Neuronal stem cell (in vitro differentiated cells): ENCODE measurements around the gene KCTD10.

Source experiments
- DNase-seq: peaks from one replicate; pipeline ENCODE4 v3.0.0-alpha.2; 2013; ENCODE audit warnings: low spot score
- H2AFZ ChIP-seq: one replicate; pipeline ENCODE4 v1.6.1; 2013; ENCODE audit warnings: mild to moderate bottlenecking, low read length, inconsistent platforms
- H2AK5ac ChIP-seq: 2 replicates; pipeline ENCODE4 v1.6.1; 2013; ENCODE audit warnings: low read depth, mild to moderate bottlenecking, inconsistent platforms, low read length, moderate library complexity, mixed read lengths
- H2BK120ac ChIP-seq: 2 replicates; pipeline ENCODE4 v1.6.1; 2013; ENCODE audit warnings: low read depth, mild to moderate bottlenecking, inconsistent platforms, low read length, moderate library complexity, mixed read lengths
- H2BK12ac ChIP-seq: one replicate; pipeline ENCODE4 v1.6.1; 2013; ENCODE audit warnings: low read length, inconsistent platforms
- H2BK15ac ChIP-seq: 2 replicates; pipeline ENCODE4 v1.6.1; 2013; ENCODE audit warnings: mild to moderate bottlenecking, low read length, inconsistent platforms, mixed read lengths
- H2BK5ac ChIP-seq: one replicate; pipeline ENCODE4 v1.6.1; 2013; ENCODE audit warnings: inconsistent platforms, mild to moderate bottlenecking, low read length, moderate library complexity
- H3K14ac ChIP-seq: one replicate; pipeline ENCODE4 v1.6.1; 2013; ENCODE audit warnings: low read length, inconsistent platforms
- H3K18ac ChIP-seq: 2 replicates; pipeline ENCODE4 v1.6.1; 2013; ENCODE audit warnings: low read length, inconsistent platforms
- H3K23ac ChIP-seq: 2 replicates; pipeline ENCODE4 v1.6.1; 2013; ENCODE audit warnings: low read depth, mild to moderate bottlenecking, mixed read lengths, low read length, inconsistent platforms; ENCODE audit not compliant: poor library complexity
- H3K27ac ChIP-seq: replicated peaks from 3 replicates; pipeline ENCODE4 v1.5.1; 2013; ENCODE audit warnings: low read length, inconsistent platforms
- H3K27me3 ChIP-seq, 3 experiments: 2 replicates each; pipeline ENCODE4 v1.6.1; 2013; ENCODE audit warnings: low read length in 3 of 3, mild to moderate bottlenecking in 2 of 3, inconsistent platforms in 1 of 3, low read depth in 1 of 3, mixed read lengths in 1 of 3, moderate library complexity in 1 of 3; ENCODE audit not compliant: control insufficient read depth in 3 of 3, insufficient read depth in 3 of 3
- H3K36me3 ChIP-seq, 2 donors: replicated peaks in 1 of 2; 2 replicates each; pipeline ENCODE4 v1.6.1; 2013; ENCODE audit warnings: low read length in 2 of 2; ENCODE audit not compliant: control insufficient read depth in 2 of 2, insufficient read depth in 2 of 2
- H3K4ac ChIP-seq: 2 replicates; pipeline ENCODE4 v1.6.1; 2013; ENCODE audit warnings: inconsistent platforms, mild to moderate bottlenecking, low read length, moderate library complexity
- H3K4me1 ChIP-seq, 2 donors: 1 replicate in 1 of 2; 2 replicates in 1 of 2; pipeline ENCODE4 v1.6.1; 2013; ENCODE audit warnings: low read length in 2 of 2, low read depth in 1 of 2; ENCODE audit not compliant: control insufficient read depth in 2 of 2, insufficient read depth in 1 of 2
- H3K4me2 ChIP-seq: one replicate; pipeline ENCODE4 v1.6.1; 2013; ENCODE audit warnings: mild to moderate bottlenecking, low read length, inconsistent platforms; ENCODE audit not compliant: insufficient read depth, poor library complexity, severe bottlenecking
- H3K4me3 ChIP-seq, 2 donors: 2 replicates each; pipeline ENCODE4 v1.5.1; 2013; ENCODE audit warnings: low read length in 2 of 2, mild to moderate bottlenecking in 2 of 2, inconsistent platforms in 1 of 2, moderate library complexity in 1 of 2
- H3K79me1 ChIP-seq: one replicate; pipeline ENCODE4 v1.6.1; 2013; ENCODE audit warnings: low read depth, mild to moderate bottlenecking, inconsistent platforms, low read length, moderate library complexity
- H3K9ac ChIP-seq: one replicate; pipeline ENCODE4 v1.6.1; 2013; ENCODE audit warnings: mild to moderate bottlenecking, low read depth, low read length, inconsistent platforms; ENCODE audit not compliant: poor library complexity
- H3K9me3 ChIP-seq, 2 donors: replicated peaks in 1 of 2; 2 replicates each; pipeline versions ENCODE3 to v1.6.1; 2013; ENCODE audit warnings: low read length in 2 of 2, mild to moderate bottlenecking in 2 of 2, inconsistent platforms in 1 of 2, low read depth in 1 of 2, mixed read lengths in 1 of 2, moderate library complexity in 1 of 2; ENCODE audit not compliant: control insufficient read depth in 2 of 2, insufficient read depth in 1 of 2
- H4K8ac ChIP-seq: one replicate; pipeline ENCODE4 v1.6.1; 2013; ENCODE audit warnings: low read depth, mild to moderate bottlenecking, inconsistent platforms, low read length, moderate library complexity
- H4K91ac ChIP-seq: one replicate; pipeline ENCODE4 v1.6.1; 2013; ENCODE audit warnings: low read length, low read depth, mild to moderate bottlenecking, inconsistent platforms; ENCODE audit not compliant: poor library complexity
- WGBS, 2 donors: extraction: QIAGEN DNeasy Blood & Tissue Kit; methylation state at CpG; one replicate each; pipeline ENCODE4 v1.1.7; 2013; ENCODE audit warnings: missing lambda C conversion rate in 2 of 2, mixed read lengths in 1 of 2; ENCODE audit not compliant: insufficient read length in 2 of 2, insufficient replicate concordance in 1 of 2; ENCODE audit errors: extremely low coverage in 2 of 2; 5-methylcytosine and 5-hydroxymethylcytosine counted together

KCTD10 gene

GRCh38 chr12:109461846-109462756, 15.0 kb downstream of the KCTD10 start:
- H2BK5ac ChIP-seq, result no peak overlapping the region
- no peak overlapping the region for H2AFZ ChIP-seq
- no peak overlapping the region for H3K18ac ChIP-seq
- no peak overlapping the region for H2BK120ac ChIP-seq
- no peak overlapping the region for H3K23ac ChIP-seq
- DNase-seq, result no peak
- H4K8ac ChIP-seq, result no peak overlapping the region
- H3K4ac ChIP-seq, result no peak overlapping the region
- H3K27me3 ChIP-seq, result no peaks in the 10 kb centered on the region
- H2BK12ac ChIP-seq, result no peak overlapping the region
- no peak overlapping the region for H3K14ac ChIP-seq
- H3K4me3 ChIP-seq, result no peak overlapping the region
- H4K91ac ChIP-seq, result no peak overlapping the region
- peaks cover 4 to 66% of the 10 kb centered on the region in 2 donors for H3K36me3 ChIP-seq
- H3K9ac ChIP-seq, result no peak overlapping the region
- H3K4me2 ChIP-seq, result no peak overlapping the region
- H3K79me1 ChIP-seq, result peaks cover 9% of the 10 kb centered on the region
- no peak overlapping the region for H3K27ac ChIP-seq
- H2BK15ac ChIP-seq, result no peak overlapping the region
- H3K4me1 ChIP-seq, result peaks cover 37 to 82% of the 10 kb centered on the region in 2 donors
- no peak overlapping the region for H2AK5ac ChIP-seq
- WGBS, 2 donors, result no CpG with 5 or more reads among the region's 13 CpGs
- H3K9me3 ChIP-seq, result no peaks in the 10 kb centered on the region

- H2BK5ac ChIP-seq, result no peak overlapping the region
- H3K79me1 ChIP-seq, result peaks cover 7% of the 10 kb centered on the region
- no peak overlapping the region for H3K27ac ChIP-seq
- H3K4me2 ChIP-seq, result no peak overlapping the region
- H4K91ac ChIP-seq, result no peak overlapping the region
- H3K27me3 ChIP-seq, result no peaks in the 10 kb centered on the region
- no peak overlapping the region for H3K9ac ChIP-seq
- no peak overlapping the region for H2AFZ ChIP-seq
- H4K8ac ChIP-seq, result no peak overlapping the region
- no peak overlapping the region for H3K4me3 ChIP-seq
- no peak overlapping the region for H2AK5ac ChIP-seq
- H3K23ac ChIP-seq, result no peak overlapping the region
- H2BK15ac ChIP-seq, result no peak overlapping the region
- no peak for DNase-seq
- no peaks in the 10 kb centered on the region for H3K9me3 ChIP-seq
- no peak overlapping the region for H2BK120ac ChIP-seq
- H2BK12ac ChIP-seq, result no peak overlapping the region
- H3K18ac ChIP-seq, result no peak overlapping the region
- no peak overlapping the region for H3K4ac ChIP-seq
- peaks cover 3 to 66% of the 10 kb centered on the region in 2 donors for H3K36me3 ChIP-seq
- WGBS, 2 donors, result no CpG with 5 or more reads among the region's 8 CpGs
- H3K14ac ChIP-seq, result no peak overlapping the region
- H3K4me1 ChIP-seq, result peaks cover 37 to 81% of the 10 kb centered on the region in 2 donors
These were observed 15.9 kb downstream of the KCTD10 start for GRCh38 chr12:109461049-109461845.

GRCh38 chr12:109460538-109460937, 16.6 kb downstream of the KCTD10 start:
- peaks cover 9 to 66% of the 10 kb centered on the region in 2 donors for H3K36me3 ChIP-seq
- WGBS, 2 donors, result no CpG with 5 or more reads among the region's 13 CpGs
- peaks cover 37 to 78% of the 10 kb centered on the region in 2 donors for H3K4me1 ChIP-seq

GRCh38 chr12:109459247-109459646, 17.9 kb downstream of the KCTD10 start:
- Histone ChIP-seq H4K8ac (no peak overlapping the region), H3K9ac (no peak overlapping the region), H2BK15ac (no peak overlapping the region), H2AFZ (no peak overlapping the region), H2BK120ac (no peak overlapping the region), H2BK12ac (no peak overlapping the region), H2BK5ac (no peak overlapping the region), H3K18ac (no peak overlapping the region), H3K79me1 (peaks cover 5% of the 10 kb centered on the region), H3K9me3 (no peaks in the 10 kb centered on the region), H4K91ac (no peak overlapping the region), H2AK5ac (no peak overlapping the region), H3K4me1 (peaks cover 37 to 68% of the 10 kb centered on the region in 2 donors), H3K4me3 (no peak overlapping the region), H3K4ac (no peak overlapping the region), H3K27ac (no peak overlapping the region), H3K4me2 (no peak overlapping the region), H3K14ac (no peak overlapping the region), H3K23ac (no peak overlapping the region), H3K36me3 (peaks cover 13 to 67% of the 10 kb centered on the region in 2 donors), H3K27me3 (no peaks in the 10 kb centered on the region)
- no CpG with 5 or more reads among the region's 6 CpGs for WGBS, 2 donors
- DNase-seq, result no peak

More at GRCh38 chr12:109460538-109460937, 16.6 kb downstream of the KCTD10 start:
- Histone ChIP-seq H4K91ac (no peak overlapping the region), H2BK15ac (no peak overlapping the region), H2BK120ac (no peak overlapping the region), H3K9ac (no peak overlapping the region), H3K79me1 (peaks cover 7% of the 10 kb centered on the region), H2AK5ac (no peak overlapping the region), H3K27ac (no peak overlapping the region), H4K8ac (no peak overlapping the region), H3K14ac (no peak overlapping the region), H3K4ac (no peak overlapping the region), H3K9me3 (no peaks in the 10 kb centered on the region), H2BK5ac (no peak overlapping the region), H3K4me2 (no peak overlapping the region), H3K4me3 (no peak overlapping the region), H2BK12ac (no peak overlapping the region), H3K23ac (no peak overlapping the region), H3K27me3 (no peaks in the 10 kb centered on the region), H2AFZ (no peak overlapping the region), H3K18ac (no peak overlapping the region)
- no peak for DNase-seq
